ENCODE data around the gene ITGB2.
"Not testable (repeated sequence)": the region's sequence is repeated elsewhere in the genome, so short reads cannot be mapped to it uniquely, and the experiment has no call there.

ITGB2 gene

DNA sequence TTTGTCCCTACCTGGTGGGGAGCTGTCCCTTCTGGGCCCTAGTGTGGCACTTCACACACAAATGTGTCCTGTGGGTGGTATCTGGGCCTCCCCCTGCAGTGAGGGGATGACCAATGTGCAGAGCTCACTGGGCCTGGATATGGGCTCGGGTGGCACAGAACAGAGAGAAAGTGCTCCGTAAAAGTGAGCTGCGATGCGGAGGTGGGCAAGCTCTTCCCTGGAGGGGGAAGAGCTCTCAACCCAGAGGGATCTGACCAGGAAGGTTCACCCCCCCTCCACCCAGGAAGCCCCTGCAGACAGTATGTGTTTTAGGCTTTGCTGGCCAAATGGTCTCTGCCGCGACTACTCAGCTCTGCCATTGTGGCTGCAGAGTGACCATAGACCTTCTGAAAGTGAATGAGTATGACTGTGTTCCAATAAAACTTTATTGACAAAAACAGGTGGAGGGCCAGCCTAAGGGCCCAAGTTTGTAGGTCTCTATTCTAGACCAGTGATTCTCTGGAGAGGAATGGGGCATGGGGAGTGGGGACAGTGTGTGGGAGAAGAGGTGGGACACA is 8.6 kb upstream of the ITGB2 start:
- in situ Hi-C loops (cut with MboI; ENCODE audit: low sequenced_read_pairs): no loop called here
- no peak for DNase-seq (ENCODE audit: low spot score in 2 of 2)
- Histone ChIP-seq H3K4me3 (no peak overlapping the region), H3K36me3 (replicated peaks) (no peaks in the 10 kb centered on the region), H3K9me3 (no peaks in the 10 kb centered on the region), H3K4me1 (no peaks in the 10 kb centered on the region), H3K27me3 (ENCODE audit: low read depth) (peaks cover 77% of the 10 kb centered on the region)

DNA sequence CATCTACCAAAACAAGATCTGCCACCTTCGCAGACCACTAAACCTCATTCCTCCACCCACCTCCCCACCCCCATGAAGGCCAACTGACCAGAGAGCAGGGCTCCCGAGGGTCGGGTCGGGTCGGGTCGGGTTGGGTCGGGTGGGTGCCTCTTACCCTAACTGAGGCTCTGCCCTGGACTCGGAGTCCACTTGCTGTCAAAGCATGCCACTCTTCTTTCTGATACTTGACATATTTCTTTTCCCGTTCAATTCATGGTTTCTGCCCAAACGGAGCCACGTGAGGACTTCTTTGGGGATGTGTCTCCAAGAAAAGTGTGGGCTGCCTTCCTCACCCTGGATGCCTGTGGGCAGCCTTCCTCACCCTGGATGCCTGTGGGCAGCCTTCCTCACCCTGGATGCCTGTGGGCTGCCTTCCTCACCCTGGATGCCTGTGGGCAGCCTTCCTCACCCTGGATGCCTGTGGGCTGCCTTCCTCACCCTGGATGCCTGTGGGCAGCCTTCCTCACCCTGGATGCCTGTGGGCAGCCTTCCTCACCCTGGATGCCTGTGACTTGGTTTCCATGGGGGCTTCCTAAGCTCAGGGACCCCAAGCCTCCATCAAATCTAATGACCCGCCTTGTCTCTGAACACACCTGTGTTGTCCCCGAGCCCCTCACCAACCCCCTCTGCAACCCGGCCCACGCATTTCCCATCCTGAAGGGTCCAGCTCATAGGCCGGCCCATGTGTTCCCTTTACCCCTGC is 8.0 kb upstream of the ITGB2 start:
- H3K9me3 ChIP-seq; in situ Hi-C loops (cut with MboI; ENCODE audit: low sequenced_read_pairs); DNase-seq (ENCODE audit: low spot score in 2 of 2); H3K4me3 ChIP-seq; H3K36me3 ChIP-seq (replicated peaks); H3K4me1 ChIP-seq: not testable (repeated sequence)
- peaks cover 84% of the 10 kb centered on the region for H3K27me3 ChIP-seq (ENCODE audit: low read depth)

DNA sequence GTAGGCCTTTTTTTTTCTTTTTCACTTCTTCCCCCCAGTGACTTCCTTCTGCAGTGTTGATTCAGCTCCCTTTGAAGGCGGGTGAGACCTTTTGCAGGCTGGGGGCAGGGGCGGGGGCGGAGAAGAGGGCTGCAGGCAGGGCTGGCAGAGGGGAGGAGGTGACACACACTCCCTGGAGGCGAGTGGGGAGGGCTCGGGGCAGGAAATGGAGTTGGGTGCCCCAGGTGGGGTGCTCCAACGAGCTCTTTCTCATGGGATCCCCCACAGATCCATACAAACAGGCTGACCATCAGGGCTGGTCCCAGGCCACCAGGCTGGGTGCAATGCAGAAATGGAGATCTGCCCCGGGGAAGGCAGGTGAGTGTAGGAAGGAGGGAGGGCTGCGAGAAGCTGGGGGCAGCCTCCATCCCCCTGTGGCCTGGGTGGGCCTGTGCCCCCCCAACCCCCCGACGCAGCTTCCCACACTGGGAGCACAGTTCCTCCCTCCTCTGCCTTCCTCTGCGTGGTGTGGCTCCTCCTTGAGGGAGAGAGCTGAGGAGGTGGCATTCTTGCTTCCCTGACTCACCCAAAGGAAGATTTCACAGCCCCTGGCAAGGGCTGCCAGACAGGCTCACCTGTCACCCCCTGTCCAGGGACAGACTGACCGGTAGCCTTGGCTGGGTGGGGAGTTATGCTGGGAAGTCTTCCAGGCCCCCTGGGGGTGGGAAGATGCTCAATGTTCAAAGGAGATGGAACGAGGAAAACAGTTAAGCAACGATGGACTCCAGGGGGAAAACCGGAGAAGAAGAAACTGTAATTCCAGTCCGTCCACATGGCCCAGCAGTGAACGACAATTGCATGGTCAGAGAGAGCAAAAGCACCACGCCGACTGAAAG is 7.1 kb upstream of the ITGB2 start:
- no peaks in the 10 kb centered on the region for H3K4me1 ChIP-seq
- no peak overlapping the region for H3K4me3 ChIP-seq
- in situ Hi-C loops (cut with MboI; ENCODE audit: low sequenced_read_pairs): no loop called here
- DNase-seq (ENCODE audit: low spot score in 2 of 2): no peak
- H3K36me3 ChIP-seq (replicated peaks): no peaks in the 10 kb centered on the region
- no peaks in the 10 kb centered on the region for H3K9me3 ChIP-seq
- peaks cover 89% of the 10 kb centered on the region for H3K27me3 ChIP-seq (ENCODE audit: low read depth)

DNA sequence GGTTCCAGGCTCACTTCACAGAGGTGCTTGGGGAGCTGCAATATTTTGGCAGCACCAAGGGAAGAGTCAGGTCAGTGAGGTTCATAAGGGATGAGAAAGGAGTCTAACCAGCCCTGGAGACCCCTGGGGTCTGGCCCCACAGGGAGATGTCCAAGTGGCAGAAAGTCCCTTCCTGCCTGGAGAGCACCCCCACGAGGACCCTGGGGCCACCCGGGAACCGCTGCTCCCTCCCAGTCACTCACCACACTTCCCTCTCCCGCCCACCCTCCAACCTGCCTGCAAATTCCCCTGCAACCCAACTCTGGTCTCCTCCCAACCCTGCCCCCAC is 6.5 kb upstream of the ITGB2 start:
- in situ Hi-C loops (cut with MboI; ENCODE audit: low sequenced_read_pairs): no loop called here
- Histone ChIP-seq H3K4me1 (no peaks in the 10 kb centered on the region), H3K36me3 (replicated peaks) (no peaks in the 10 kb centered on the region), H3K27me3 (ENCODE audit: low read depth) (peaks cover 86% of the 10 kb centered on the region), H3K9me3 (no peaks in the 10 kb centered on the region), H3K4me3 (no peak overlapping the region)
- no peak for DNase-seq (ENCODE audit: low spot score in 2 of 2)

GRCh38 chr21:44926331-44927101 is 5.8 kb upstream of the ITGB2 start:
- Histone ChIP-seq H3K27me3 (ENCODE audit: low read depth) (peaks cover 86% of the 10 kb centered on the region), H3K9me3 (no peaks in the 10 kb centered on the region), H3K36me3 (replicated peaks) (no peaks in the 10 kb centered on the region), H3K4me1 (no peaks in the 10 kb centered on the region), H3K4me3 (no peak overlapping the region)
- in situ Hi-C loops (cut with MboI; ENCODE audit: low sequenced_read_pairs): no loop called here
- no peak for DNase-seq (ENCODE audit: low spot score in 2 of 2)

DNA sequence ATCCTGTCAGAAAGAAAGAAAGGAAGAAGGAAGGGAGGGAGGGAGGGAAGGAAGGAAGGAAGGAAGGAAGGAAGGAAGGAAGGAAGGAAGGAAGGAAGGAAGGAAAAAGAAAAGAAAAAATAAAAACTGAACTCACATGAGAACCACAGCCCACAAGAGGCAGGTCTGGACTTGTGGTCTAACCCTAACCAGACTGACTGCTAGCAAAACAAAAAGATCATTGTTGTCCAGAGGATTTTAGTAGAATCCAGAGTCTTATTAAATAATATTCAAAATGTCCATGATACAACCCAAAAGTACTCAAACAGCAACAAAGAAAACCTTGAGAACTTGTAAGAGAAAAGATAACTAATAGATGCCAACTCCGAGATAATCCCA is 4.7 kb upstream of the ITGB2 start:
- Histone ChIP-seq H3K4me1 (no peaks in the 10 kb centered on the region), H3K36me3 (replicated peaks) (no peaks in the 10 kb centered on the region), H3K9me3 (no peaks in the 10 kb centered on the region), H3K27me3 (ENCODE audit: low read depth) (peaks cover 86% of the 10 kb centered on the region), H3K4me3 (no peak overlapping the region)
- in situ Hi-C loops (cut with MboI; ENCODE audit: low sequenced_read_pairs): no loop called here
- no peak for DNase-seq (ENCODE audit: low spot score in 2 of 2)

DNA sequence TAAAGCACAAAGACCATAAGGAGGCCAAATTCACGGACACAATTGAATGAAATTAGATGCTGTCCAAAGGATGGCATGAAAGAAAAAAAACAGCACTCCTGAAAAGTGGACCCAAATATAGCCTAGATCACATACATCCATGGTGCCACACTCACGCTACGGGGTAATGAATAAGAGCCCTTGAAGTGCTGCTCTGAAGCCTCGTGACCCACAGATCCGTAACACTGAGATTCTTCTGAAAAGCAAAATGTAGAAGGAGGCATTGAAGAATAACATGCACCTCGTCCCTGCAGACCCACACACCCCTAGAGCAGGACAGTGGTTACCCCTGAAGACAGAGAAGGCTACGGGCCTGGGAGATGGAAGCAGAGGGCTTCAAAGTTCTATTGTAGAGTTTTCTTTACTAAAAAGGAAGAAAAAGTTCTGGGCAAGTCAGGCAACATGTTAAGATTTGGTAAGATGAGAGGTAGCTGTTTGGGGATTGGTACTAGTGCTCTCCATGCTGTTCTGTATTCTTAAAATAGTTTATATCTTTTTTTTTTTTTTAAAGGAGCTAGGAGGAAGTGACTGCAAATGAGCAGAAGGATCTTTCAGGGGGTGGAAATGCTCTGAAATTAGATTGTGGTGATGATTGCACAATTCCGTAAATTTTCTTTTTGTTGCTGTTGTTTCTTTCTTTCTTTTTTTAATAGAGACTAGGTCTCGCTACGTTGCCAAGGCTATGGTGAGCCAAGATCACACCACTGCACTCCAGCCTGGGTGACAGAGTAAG is 4.1 kb upstream of the ITGB2 start:
- in situ Hi-C loops (cut with MboI; ENCODE audit: low sequenced_read_pairs): no loop called here
- H3K9me3 ChIP-seq: no peaks in the 10 kb centered on the region
- H3K4me3 ChIP-seq: no peak overlapping the region
- H3K4me1 ChIP-seq: no peaks in the 10 kb centered on the region
- H3K36me3 ChIP-seq (replicated peaks): no peaks in the 10 kb centered on the region
- peaks cover 85% of the 10 kb centered on the region for H3K27me3 ChIP-seq (ENCODE audit: low read depth)
- DNase-seq (ENCODE audit: low spot score in 2 of 2): no peak

DNA sequence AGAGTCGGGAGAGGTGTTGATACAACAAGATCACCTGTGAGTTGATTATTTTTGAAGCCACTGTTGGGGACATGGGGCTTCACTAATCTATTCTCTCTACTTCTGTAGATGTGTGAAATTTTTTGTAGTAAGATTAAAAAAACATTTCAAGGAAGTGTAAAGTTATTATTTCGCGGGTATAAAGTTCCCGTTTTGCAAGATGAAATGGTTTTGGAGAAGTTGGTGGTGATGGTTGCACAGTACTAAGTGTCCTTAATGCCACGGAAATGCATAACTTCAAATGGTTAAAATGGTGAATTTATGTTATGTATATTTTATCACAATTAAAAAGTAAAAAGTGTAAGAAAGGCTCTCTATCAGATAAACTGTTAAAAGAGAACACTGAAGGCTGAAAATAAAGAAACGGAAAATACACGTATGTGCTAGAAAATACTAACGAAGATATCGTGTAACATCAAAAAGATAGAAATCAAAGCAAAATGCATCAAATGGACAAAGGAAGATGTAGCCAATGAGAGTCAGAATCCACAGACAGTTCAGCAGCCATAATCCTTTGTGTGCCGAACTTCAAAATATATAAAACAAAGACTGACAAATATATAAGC is 2.9 kb upstream of the ITGB2 start:
- no peak overlapping the region for H3K4me3 ChIP-seq
- H3K4me1 ChIP-seq: no peaks in the 10 kb centered on the region
- no peaks in the 10 kb centered on the region for H3K9me3 ChIP-seq
- no peaks in the 10 kb centered on the region for H3K36me3 ChIP-seq (replicated peaks)
- in situ Hi-C loops (cut with MboI; ENCODE audit: low sequenced_read_pairs): no loop called here
- H3K27me3 ChIP-seq (ENCODE audit: low read depth): peaks cover 76% of the 10 kb centered on the region
- no peak for DNase-seq (ENCODE audit: low spot score in 2 of 2)

DNA sequence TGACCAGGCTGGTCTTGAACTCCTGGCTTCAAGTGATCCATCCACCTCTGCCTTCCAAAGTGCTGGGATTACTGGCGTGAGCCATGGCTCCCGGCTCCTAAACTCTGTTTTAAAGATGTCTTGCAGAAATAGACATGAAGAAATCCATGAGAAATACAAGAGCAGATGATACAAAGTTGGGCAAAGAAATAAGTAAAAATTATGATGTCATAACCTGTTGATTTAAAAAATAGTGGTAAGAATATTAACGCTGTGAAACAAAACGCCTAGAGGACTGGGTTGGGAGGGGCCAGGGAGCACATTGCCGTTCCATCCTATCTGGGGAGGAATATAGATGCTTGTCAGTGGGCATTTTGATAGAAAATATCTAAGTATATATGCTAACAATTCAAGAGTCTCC is 1.2 kb upstream of the ITGB2 start:
- no peak for DNase-seq (ENCODE audit: low spot score in 2 of 2)
- Histone ChIP-seq H3K27me3 (ENCODE audit: low read depth) (peaks cover 64% of the 10 kb centered on the region), H3K9me3 (no peaks in the 10 kb centered on the region), H3K4me3 (no peak overlapping the region), H3K4me1 (no peaks in the 10 kb centered on the region), H3K36me3 (replicated peaks) (no peaks in the 10 kb centered on the region)
- in situ Hi-C loops (cut with MboI; ENCODE audit: low sequenced_read_pairs): no loop called here

GRCh38 chr21:44919913-44920693 is 596 bp downstream of the ITGB2 start:
- H3K36me3 ChIP-seq (replicated peaks): no peaks in the 10 kb centered on the region
- H3K4me3 ChIP-seq: no peak overlapping the region
- peaks cover 47% of the 10 kb centered on the region for H3K27me3 ChIP-seq (ENCODE audit: low read depth)
- DNase-seq (ENCODE audit: low spot score in 2 of 2): no peak
- H3K9me3 ChIP-seq: no peaks in the 10 kb centered on the region
- in situ Hi-C loops (cut with MboI; ENCODE audit: low sequenced_read_pairs): no loop called here
- H3K4me1 ChIP-seq: no peaks in the 10 kb centered on the region

DNA sequence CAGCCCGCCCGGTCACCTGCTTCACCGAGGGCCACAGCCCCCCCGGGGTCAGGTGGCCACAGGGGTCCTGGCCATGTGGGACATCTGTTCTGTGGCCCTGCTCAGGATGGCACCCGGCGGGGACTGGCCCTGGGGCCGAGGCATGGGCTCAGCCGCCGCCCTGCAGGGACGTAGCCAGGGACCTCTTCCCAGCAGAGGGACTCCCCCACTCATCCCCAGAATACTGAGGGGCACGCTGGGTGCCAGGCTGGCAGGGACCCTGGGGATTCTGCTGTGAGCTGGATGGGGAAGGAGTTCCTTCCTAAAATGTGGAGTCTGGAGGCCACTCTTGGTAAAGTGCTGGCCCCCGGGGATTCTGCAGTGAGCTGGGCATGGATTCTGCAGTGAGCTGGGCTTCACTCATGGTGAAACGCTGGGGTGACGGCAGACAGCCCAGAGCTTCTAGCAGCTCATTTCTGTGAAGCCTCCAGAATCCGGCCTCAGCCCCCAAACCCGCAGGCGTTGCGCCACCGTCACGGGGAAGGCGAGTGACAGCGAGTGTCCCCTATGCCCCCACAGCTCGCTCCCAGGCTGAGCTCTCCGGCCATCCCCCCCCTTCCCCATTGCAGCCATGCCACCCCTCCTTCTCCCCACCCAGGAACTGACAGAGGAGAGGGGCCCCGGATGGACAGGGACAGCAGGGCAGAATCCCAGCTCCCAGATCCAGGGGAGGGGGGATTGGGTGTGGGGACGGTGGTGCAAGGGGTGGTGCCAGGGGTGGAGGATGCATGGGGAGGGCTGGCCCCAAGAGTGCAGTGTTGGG is 1.4 kb downstream of the ITGB2 start:
- in situ Hi-C loops (cut with MboI; ENCODE audit: low sequenced_read_pairs): no loop called here
- Histone ChIP-seq H3K36me3 (replicated peaks) (no peaks in the 10 kb centered on the region), H3K4me3 (no peak overlapping the region), H3K9me3 (no peaks in the 10 kb centered on the region), H3K4me1 (no peaks in the 10 kb centered on the region), H3K27me3 (ENCODE audit: low read depth) (peaks cover 39% of the 10 kb centered on the region)
- DNase-seq (ENCODE audit: low spot score in 2 of 2): no peak

GRCh38 chr21:44918581-44919033 is 2.1 kb downstream of the ITGB2 start:
- in situ Hi-C loops (cut with MboI; ENCODE audit: low sequenced_read_pairs): no loop called here
- no peaks in the 10 kb centered on the region for H3K36me3 ChIP-seq (replicated peaks)
- H3K4me1 ChIP-seq: no peaks in the 10 kb centered on the region
- H3K27me3 ChIP-seq (ENCODE audit: low read depth): peaks cover 32% of the 10 kb centered on the region
- no peaks in the 10 kb centered on the region for H3K9me3 ChIP-seq
- no peak for DNase-seq (ENCODE audit: low spot score in 2 of 2)
- H3K4me3 ChIP-seq: no peak overlapping the region
